ENCODE data around the gene PTP4A2. TPM values are rescaled to one million over a fixed set of nuclear protein-coding genes. Genes with fewer than 3 reads are reported as not detected.

The PTP4A2 gene
- total and polyA plus RNA-seq, 2 donors (not counting 3 experiments of a cell fraction or from before 2014, with no cell fraction given): 74.1 to 184 TPM

GRCh38 chr1:31931593-31932225, 6.5 kb downstream of the PTP4A2 start:
- peak; percentile 86 for DNase-seq (ENCODE audit: low read depth, low spot score)
- H3K9me1 ChIP-seq (replicated peaks; ENCODE audit: control insufficient read depth, extremely low read depth, insufficient read depth, low read length): no peaks in the 10 kb centered on the region
- H4K20me1 ChIP-seq (replicated peaks; ENCODE audit: control insufficient read depth, extremely low read depth, insufficient read depth, low read length): peaks cover 8% of the 10 kb centered on the region
- peaks cover 99% of the 10 kb centered on the region for H3K79me2 ChIP-seq (ENCODE audit: control insufficient read depth, insufficient read depth, low read length)
- FAIRE-seq: peak; percentile 84
- BruUV-seq (replicated peaks): TSS peak; percentile 83
- dilution Hi-C loops (cut with MboI; ENCODE audit: extremely low pct_ligation_motif_present, low sequenced_read_pairs): no loop called here
- no peaks in the 10 kb centered on the region for H3K27me3 ChIP-seq (ENCODE audit: control insufficient read depth in 2 of 2, insufficient read depth in 2 of 2, low read length in 2 of 2)
- intact Hi-C loops (cut with micrococcal nuclease): loop anchor here (10.0 kb wide), 2 partner anchors 287 to 347 kb away; partner anchors contain the start of gene PEF1
- H3K9me3 ChIP-seq (replicated peaks; ENCODE audit: control insufficient read depth, insufficient read depth, low read length): no peaks in the 10 kb centered on the region
- CTCF ChIA-PET: interaction anchor here (0.5 to 1.4 kb wide), 8 partner anchors 7 to 116 kb away, joined by 3 to 10 read pairs (median 3); partner anchors contain the start of gene SPOCD1
- H3K4me1 ChIP-seq (ENCODE audit: control insufficient read depth, extremely low read depth, insufficient read depth, low read length): peaks cover 72% of the 10 kb centered on the region
- peak overlapping the region; percentile 82 for H3K9ac ChIP-seq (replicated peaks; ENCODE audit: extremely low read depth, insufficient read depth, low read length)
- peak overlapping the region in 2 of 3 experiments; percentile 38 to 62 for H3K4me3 ChIP-seq (replicated peaks in 1 of 3; ENCODE audit: insufficient read depth in 1 of 3, low read depth in 1 of 3, low read length in 3 of 3)
- TF ChIP-seq EZH2 (IDR thresholded peaks at IDR 0.05; ENCODE audit: borderline replicate concordance, low read depth, low read length, severe bottlenecking) (no peak), MYC (IDR thresholded peaks at IDR 0.05; ENCODE audit: low read depth, low read length) (no peak), CTCF (IDR thresholded peaks at IDR 0.05; ENCODE audit: extremely low read depth in 1 of 2, insufficient read depth in 1 of 2, low read depth in 1 of 2, low read length in 2 of 2) (no peak), JUN (IDR thresholded peaks at IDR 0.05; ENCODE audit: borderline replicate concordance, insufficient read depth, insufficient read length, low read depth) (peak; percentile 97), GATA2 (IDR thresholded peaks at IDR 0.05; ENCODE audit: insufficient read depth, insufficient read length, low read depth, low read length) (no peak), MAX (IDR thresholded peaks at IDR 0.05; ENCODE audit: insufficient read depth, insufficient read length) (no peak), FOS (IDR thresholded peaks at IDR 0.05; ENCODE audit: borderline replicate concordance, insufficient read depth, low read length) (peak; percentile 94), POLR2AphosphoS5 (IDR thresholded peaks at IDR 0.05; ENCODE audit: insufficient read depth, low read depth, low read length) (no peak)
- POLR2A ChIA-PET: no interaction called here
- peak overlapping the region; percentile 97 for H3K4me2 ChIP-seq (ENCODE audit: insufficient read depth, low read length)
- peak overlapping the region; percentile 91 for H3K27ac ChIP-seq (ENCODE audit: insufficient read depth, low read depth, low read length)
- H2AFZ ChIP-seq (ENCODE audit: low read depth, low read length): no peak overlapping the region
- H3K36me3 ChIP-seq (ENCODE audit: control insufficient read depth in 2 of 2, extremely low read depth in 1 of 2, insufficient read depth in 2 of 2, low read length in 2 of 2): no peaks in the 10 kb centered on the region
